T-helper 1 cell treated with Interleukin-12 subunit alpha and Interleukin-12 subunit beta and Interleukin-4 antibody, amounts not matched to agents 30 ng/mL and 1 ng/mL, for 36 hours (primary cell): ENCODE data around the gene TBXA2R. TPM values are rescaled to one million over a fixed set of nuclear protein-coding genes. Genes with fewer than 3 reads are reported as not detected.

Experiments
- total RNA-seq: library from RNA; stranded (reverse); gene quantifications from 2 replicates; pipeline ENCODE4 v1.2.3, GENCODE V29; 2022

Gene TBXA2R
- total RNA-seq, 1 donor from 2014 or later = 1.1 TPM

Other genes with a start within 250 kb of the TBXA2R start
- gene NFIC, start 240.3 kb downstream of the TBXA2R start, total RNA-seq = 12.7 and 14.9 TPM in 2 replicates
- gene SMIM24, start 126.3 kb downstream of the TBXA2R start, total RNA-seq = 0.54 TPM in 1 of 2 replicates, not detected in the other
- gene SMIM44, start 123.4 kb downstream of the TBXA2R start, total RNA-seq = not detected in 2 replicates
- gene DOHH, start 106.2 kb downstream of the TBXA2R start, total RNA-seq = 16.9 and 19.4 TPM in 2 replicates
- gene FZR1, start 100.6 kb downstream of the TBXA2R start, total RNA-seq = 63.0 and 63.1 TPM in 2 replicates
- 5.0 and 7.6 TPM in 2 replicates for gene TEKTIP1, start 67.7 kb downstream of the TBXA2R start, total RNA-seq
- 89.0 and 92.8 TPM in 2 replicates for gene MFSD12, start 49.3 kb downstream of the TBXA2R start, total RNA-seq
- 41.5 and 44.3 TPM in 2 replicates for gene HMG20B, start 33.9 kb downstream of the TBXA2R start, total RNA-seq
- gene GIPC3, start 21.4 kb downstream of the TBXA2R start, total RNA-seq = 0.95 and 0.98 TPM in 2 replicates
- gene CACTIN, start 19.9 kb upstream of the TBXA2R start, total RNA-seq = 35.4 and 39.2 TPM in 2 replicates
- 23.5 and 23.9 TPM in 2 replicates for gene PIP5K1C, start 93.6 kb upstream of the TBXA2R start, total RNA-seq
- 1.3 and 1.5 TPM in 2 replicates for gene TJP3, start 101.5 kb upstream of the TBXA2R start, total RNA-seq
- gene APBA3, start 154.8 kb upstream of the TBXA2R start, total RNA-seq = 63.4 and 67.9 TPM in 2 replicates
- 93.9 and 94.5 TPM in 2 replicates for gene MRPL54, start 155.8 kb upstream of the TBXA2R start, total RNA-seq
- not detected in 2 replicates for gene RAX2, start 165.4 kb upstream of the TBXA2R start, total RNA-seq
- 9.0 and 11.2 TPM in 2 replicates for gene MATK, start 179.5 kb upstream of the TBXA2R start, total RNA-seq